ENCODE measurements around the gene ABCA2. TPM values are rescaled to one million over a fixed set of nuclear protein-coding genes. Genes with fewer than 3 reads are reported as not detected.

ABCA2 gene
- total RNA-seq, 1 donor from 2014 or later = 2.7 TPM

DNA sequence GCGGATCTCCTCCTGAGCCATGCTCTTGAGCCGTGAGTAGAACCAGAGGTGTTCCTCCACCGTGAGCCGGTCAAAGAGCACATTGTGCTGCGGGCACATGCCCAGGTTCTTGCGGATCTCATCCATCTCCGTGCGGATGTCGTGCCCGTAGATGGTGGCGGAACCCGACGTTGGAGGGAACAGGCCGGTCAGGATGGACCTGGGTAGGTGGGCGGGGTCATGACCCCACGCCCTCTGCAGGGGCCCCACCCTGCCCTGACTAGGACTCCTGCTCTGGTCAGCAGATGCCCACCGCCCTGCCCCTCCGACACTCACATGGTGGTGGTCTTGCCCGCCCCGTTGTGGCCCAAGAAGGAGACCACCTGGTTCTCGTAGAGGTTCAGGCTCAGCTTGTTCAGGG lies 12.1 kb downstream of the ABCA2 start:
- no peak overlapping the region for H3K4me3 ChIP-seq
- H3K4me3 Mint-ChIP-seq = no peak overlapping the region
- H3K27ac Mint-ChIP-seq = no peak overlapping the region
- H2AFZ ChIP-seq (replicated peaks) = no peak overlapping the region
- H3K79me2 ChIP-seq (ENCODE audit: low read depth) = no peaks in the 10 kb centered on the region
- no peaks in the 10 kb centered on the region for H3F3A ChIP-seq (ENCODE audit: low read depth)
- H3K9ac ChIP-seq = no peak overlapping the region
- no peaks in the 10 kb centered on the region for H3K9me3 ChIP-seq (ENCODE audit: low read depth)
- H3K27ac ChIP-seq = no peak overlapping the region
- TF ChIP-seq EZH2 (IDR thresholded peaks at IDR 0.05) = no peak
- no peak for TF ChIP-seq EZH2phosphoT487 (IDR thresholded peaks at IDR 0.05)
- TF ChIP-seq, protein P1, sequence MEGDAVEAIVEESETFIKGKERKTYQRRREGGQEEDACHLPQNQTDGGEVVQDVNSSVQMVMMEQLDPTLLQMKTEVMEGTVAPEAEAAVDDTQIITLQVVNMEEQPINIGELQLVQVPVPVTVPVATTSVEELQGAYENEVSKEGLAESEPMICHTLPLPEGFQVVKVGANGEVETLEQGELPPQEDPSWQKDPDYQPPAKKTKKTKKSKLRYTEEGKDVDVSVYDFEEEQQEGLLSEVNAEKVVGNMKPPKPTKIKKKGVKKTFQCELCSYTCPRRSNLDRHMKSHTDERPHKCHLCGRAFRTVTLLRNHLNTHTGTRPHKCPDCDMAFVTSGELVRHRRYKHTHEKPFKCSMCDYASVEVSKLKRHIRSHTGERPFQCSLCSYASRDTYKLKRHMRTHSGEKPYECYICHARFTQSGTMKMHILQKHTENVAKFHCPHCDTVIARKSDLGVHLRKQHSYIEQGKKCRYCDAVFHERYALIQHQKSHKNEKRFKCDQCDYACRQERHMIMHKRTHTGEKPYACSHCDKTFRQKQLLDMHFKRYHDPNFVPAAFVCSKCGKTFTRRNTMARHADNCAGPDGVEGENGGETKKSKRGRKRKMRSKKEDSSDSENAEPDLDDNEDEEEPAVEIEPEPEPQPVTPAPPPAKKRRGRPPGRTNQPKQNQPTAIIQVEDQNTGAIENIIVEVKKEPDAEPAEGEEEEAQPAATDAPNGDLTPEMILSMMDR (IDR thresholded peaks at IDR 0.05) = no peak
- DNase-seq (ENCODE audit: low spot score) = no peak
- H3K4me1 ChIP-seq = no peaks in the 10 kb centered on the region
- H3K27me3 ChIP-seq = no peaks in the 10 kb centered on the region
- H3K4me2 ChIP-seq = no peak overlapping the region
- H3K36me3 ChIP-seq = no peaks in the 10 kb centered on the region
- H4K20me1 ChIP-seq (ENCODE audit: low read depth) = no peaks in the 10 kb centered on the region
- H3K27me3 Mint-ChIP-seq (ENCODE audit: insufficient read depth, low read depth) = peaks cover 2% of the 10 kb centered on the region
- H3K4me1 Mint-ChIP-seq = no peaks in the 10 kb centered on the region
- peaks cover 5% of the 10 kb centered on the region for H3K36me3 Mint-ChIP-seq
- H3K9me3 Mint-ChIP-seq = no peaks in the 10 kb centered on the region

DNA sequence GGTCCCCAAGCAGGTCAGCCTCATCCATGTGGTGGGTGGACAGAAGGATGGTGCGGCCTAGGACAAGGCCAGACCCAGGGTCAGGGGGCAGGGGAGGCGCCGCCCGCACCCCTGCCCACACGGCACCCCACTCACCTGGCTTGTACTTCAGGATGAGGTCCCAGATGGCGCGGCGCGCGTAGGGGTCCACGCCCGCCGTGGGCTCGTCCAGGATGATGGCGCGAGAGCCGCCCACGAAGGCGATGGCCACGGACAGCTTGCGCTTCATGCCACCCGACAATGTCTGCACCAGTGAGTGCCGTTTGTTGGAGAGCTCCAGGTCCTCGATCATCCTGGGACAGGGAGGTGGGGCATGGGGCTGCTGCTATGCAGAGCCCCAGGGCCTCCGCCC lies 12.5 kb downstream of the ABCA2 start:
- no peak overlapping the region for H3K27ac ChIP-seq
- no peak overlapping the region for H3K27ac Mint-ChIP-seq
- no peak overlapping the region for H3K9ac ChIP-seq
- H3K9me3 Mint-ChIP-seq = no peaks in the 10 kb centered on the region
- DNase-seq (ENCODE audit: low spot score) = no peak
- H3K27me3 Mint-ChIP-seq (ENCODE audit: insufficient read depth, low read depth) = peaks cover 2% of the 10 kb centered on the region
- no peak overlapping the region for H2AFZ ChIP-seq (replicated peaks)
- H3K36me3 Mint-ChIP-seq = peaks cover 5% of the 10 kb centered on the region
- H3K4me3 ChIP-seq = no peak overlapping the region
- H3F3A ChIP-seq (ENCODE audit: low read depth) = no peaks in the 10 kb centered on the region
- no peaks in the 10 kb centered on the region for H3K4me1 ChIP-seq
- no peaks in the 10 kb centered on the region for H4K20me1 ChIP-seq (ENCODE audit: low read depth)
- no peaks in the 10 kb centered on the region for H3K79me2 ChIP-seq (ENCODE audit: low read depth)
- TF ChIP-seq EZH2phosphoT487 (IDR thresholded peaks at IDR 0.05) = no peak
- no peaks in the 10 kb centered on the region for H3K9me3 ChIP-seq (ENCODE audit: low read depth)
- H3K36me3 ChIP-seq = no peaks in the 10 kb centered on the region
- H3K27me3 ChIP-seq = no peaks in the 10 kb centered on the region
- no peaks in the 10 kb centered on the region for H3K4me1 Mint-ChIP-seq
- no peak overlapping the region for H3K4me2 ChIP-seq
- no peak overlapping the region for H3K4me3 Mint-ChIP-seq

DNA sequence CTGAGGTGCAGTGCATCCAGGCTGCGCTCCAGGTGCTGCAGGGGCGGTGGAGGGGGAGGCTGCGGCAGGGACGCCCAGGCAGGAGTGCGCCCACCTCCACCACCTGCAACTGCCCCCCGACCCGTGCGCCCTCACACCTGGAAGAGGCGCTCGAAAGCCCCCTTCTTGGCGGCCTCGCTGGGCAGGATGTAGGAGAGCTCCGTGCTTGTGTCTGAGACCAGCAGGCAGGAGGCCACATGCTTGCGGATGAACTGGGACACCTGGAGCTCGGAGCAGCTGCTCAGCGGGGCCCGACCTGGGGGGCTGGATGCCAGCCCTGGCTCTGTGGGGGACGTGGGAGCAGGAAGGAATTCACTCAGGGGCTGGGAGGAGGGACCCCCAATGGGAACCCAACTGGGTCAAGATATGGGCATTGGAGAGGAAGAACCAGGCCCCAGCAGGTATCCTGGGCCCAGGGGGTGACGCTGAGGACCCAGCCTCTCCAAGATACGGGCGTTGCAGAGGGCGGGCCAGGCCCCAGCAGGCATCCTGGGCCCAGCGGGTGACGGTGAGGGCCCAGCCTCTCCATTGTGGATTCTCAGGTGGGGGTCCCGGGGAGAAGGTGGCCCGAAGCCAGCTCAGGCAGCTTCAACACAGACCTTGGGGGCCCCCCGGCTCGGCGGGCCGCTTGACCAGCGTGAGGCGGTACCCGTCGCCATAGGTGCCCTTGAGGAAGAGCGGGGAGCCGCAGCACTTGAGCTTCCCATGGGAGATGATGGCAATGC lies 13.1 kb downstream of the ABCA2 start:
- H3K27me3 ChIP-seq = no peaks in the 10 kb centered on the region
- H3F3A ChIP-seq (ENCODE audit: low read depth) = no peaks in the 10 kb centered on the region
- no peak overlapping the region for H3K9ac ChIP-seq
- no peak overlapping the region for H3K27ac ChIP-seq
- H3K4me2 ChIP-seq = no peak overlapping the region
- Mint-ChIP-seq H3K4me1 (no peaks in the 10 kb centered on the region), H3K27me3 (ENCODE audit: insufficient read depth, low read depth) (peaks cover 2% of the 10 kb centered on the region), H3K4me3 (no peak overlapping the region), H3K36me3 (peaks cover 5% of the 10 kb centered on the region), H3K9me3 (no peaks in the 10 kb centered on the region), H3K27ac (no peak overlapping the region)
- H3K9me3 ChIP-seq (ENCODE audit: low read depth) = no peaks in the 10 kb centered on the region
- H3K4me1 ChIP-seq = no peaks in the 10 kb centered on the region
- no peak overlapping the region for H2AFZ ChIP-seq (replicated peaks)
- no peaks in the 10 kb centered on the region for H4K20me1 ChIP-seq (ENCODE audit: low read depth)
- H3K36me3 ChIP-seq = no peaks in the 10 kb centered on the region
- DNase-seq (ENCODE audit: low spot score) = no peak
- H3K4me3 ChIP-seq = no peak overlapping the region
- TF ChIP-seq, protein P1 (IDR thresholded peaks at IDR 0.05) = no peak
- TF ChIP-seq EZH2phosphoT487 (IDR thresholded peaks at IDR 0.05) = no peak
- TF ChIP-seq EZH2 (IDR thresholded peaks at IDR 0.05) = no peak
- no peaks in the 10 kb centered on the region for H3K79me2 ChIP-seq (ENCODE audit: low read depth)

DNA sequence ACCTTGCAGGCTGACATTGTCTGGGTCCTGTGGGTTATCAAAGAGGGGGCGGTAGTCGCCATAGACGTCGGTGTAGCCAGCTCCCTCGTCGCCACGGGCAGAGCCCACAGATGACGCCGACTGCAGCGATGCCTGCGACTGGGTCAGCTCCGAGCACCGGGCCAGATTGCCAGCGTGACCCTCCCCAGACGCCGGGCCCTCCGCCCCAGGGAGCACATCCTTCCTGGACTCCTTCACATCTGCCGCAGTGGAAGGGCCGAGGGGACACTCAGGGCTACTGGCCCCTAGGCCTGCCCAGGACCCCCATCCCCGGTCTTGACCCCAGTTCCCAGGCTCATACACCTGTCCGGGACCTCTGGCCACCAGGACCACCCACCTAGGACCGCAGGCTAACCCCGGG lies 13.9 kb downstream of the ABCA2 start:
- Histone ChIP-seq H4K20me1 (ENCODE audit: low read depth) (no peaks in the 10 kb centered on the region), H3K4me2 (no peak overlapping the region), H3K4me3 (no peak overlapping the region), H3K27me3 (no peaks in the 10 kb centered on the region), H3K9ac (no peak overlapping the region), H2AFZ (replicated peaks) (no peak overlapping the region), H3K4me1 (no peaks in the 10 kb centered on the region), H3K27ac (no peak overlapping the region), H3K36me3 (no peaks in the 10 kb centered on the region), H3K9me3 (ENCODE audit: low read depth) (no peaks in the 10 kb centered on the region), H3F3A (ENCODE audit: low read depth) (no peaks in the 10 kb centered on the region), H3K79me2 (ENCODE audit: low read depth) (no peaks in the 10 kb centered on the region)
- DNase-seq (ENCODE audit: low spot score) = no peak
- Mint-ChIP-seq H3K27ac (no peak overlapping the region), H3K36me3 (peaks cover 5% of the 10 kb centered on the region), H3K27me3 (ENCODE audit: insufficient read depth, low read depth) (peaks cover 2% of the 10 kb centered on the region), H3K4me3 (no peak overlapping the region), H3K4me1 (no peaks in the 10 kb centered on the region), H3K9me3 (no peaks in the 10 kb centered on the region)
- TF ChIP-seq EZH2 (IDR thresholded peaks at IDR 0.05) (no peak), EZH2phosphoT487 (IDR thresholded peaks at IDR 0.05) (no peak)
- TF ChIP-seq, protein P1 (IDR thresholded peaks at IDR 0.05) = no peak
